Measurements from ENCODE around the gene LOXL1.

- TF ChIP-seq SP1 (IDR thresholded peaks at IDR 0.05; ENCODE audit: low read depth, low read length) (no peak), CTCF (IDR thresholded peaks at IDR 0.05 in 2 of 3, conservative IDR thresholded peaks at IDR 0.05 in 1 of 3; ENCODE audit: control insufficient read depth in 2 of 3, extremely low read depth in 1 of 3, insufficient read depth in 1 of 3, low read depth in 3 of 3, low read length in 3 of 3) (no peak), SMC3 (IDR thresholded peaks at IDR 0.05; ENCODE audit: borderline replicate concordance, low read length) (no peak), RAD21 (IDR thresholded peaks at IDR 0.05; ENCODE audit: insufficient read depth, low read depth, low read length) (no peak), ZNF207 (IDR thresholded peaks at IDR 0.05; ENCODE audit: borderline replicate concordance) (no peak), POLR2AphosphoS5 (IDR thresholded peaks at IDR 0.05; ENCODE audit: low read length) (no peak), KDM1A (IDR thresholded peaks at IDR 0.05; ENCODE audit: borderline replicate concordance) (no peak), MLLT1 (IDR thresholded peaks at IDR 0.05) (no peak), RFX5 (IDR thresholded peaks at IDR 0.05; ENCODE audit: low read depth, low read length) (no peak), POLR2A (IDR thresholded peaks at IDR 0.05; ENCODE audit: low read depth, low read length) (no peak), ESRRA (IDR thresholded peaks at IDR 0.05; ENCODE audit: low read length) (no peak), CEBPB (IDR thresholded peaks at IDR 0.05; ENCODE audit: borderline replicate concordance in 1 of 2, low read depth in 2 of 2, low read length in 2 of 2) (no peak)
Observed at GRCh38 chr15:73946795-73947370, 20.6 kb downstream of the LOXL1 start.
